Stromal cell of bone marrow (primary cell): ENCODE results near the gene RETSAT.
"Not testable (repeated sequence)": the region's sequence is repeated elsewhere in the genome, so short reads cannot be mapped to it uniquely, and the experiment has no call there.

Source experiments
- DNase-seq: peaks from one replicate; pipeline ENCODE4 v3.0.0-alpha.2; 2012; ENCODE audit warnings: low read depth

The RETSAT gene

GRCh38 chr2:85378257-85378656 lies 23.9 kb upstream of the RETSAT start:
- no peak for DNase-seq

- no peak for DNase-seq
Measured at GRCh38 chr2:85377083-85377482, 22.8 kb upstream of the RETSAT start.

GRCh38 chr2:85376291-85377065 lies 22.1 kb upstream of the RETSAT start:
- no peak for DNase-seq

GRCh38 chr2:85371045-85371444 lies 16.7 kb upstream of the RETSAT start:
- DNase-seq: no peak

GRCh38 chr2:85369500-85369899 lies 15.2 kb upstream of the RETSAT start:
- DNase-seq: no peak

GRCh38 chr2:85368921-85369320 lies 14.6 kb upstream of the RETSAT start:
- DNase-seq: no peak

GRCh38 chr2:85367180-85367579 lies 12.9 kb upstream of the RETSAT start:
- no peak for DNase-seq

- not testable (repeated sequence) for DNase-seq
Measured at GRCh38 chr2:85362653-85363387, 8.5 kb upstream of the RETSAT start.

- DNase-seq: no peak
Measured at GRCh38 chr2:85357736-85358135, 3.4 kb upstream of the RETSAT start.

- no peak for DNase-seq
Measured at GRCh38 chr2:85356186-85356585, 1.9 kb upstream of the RETSAT start.

GRCh38 chr2:85355521-85355920 lies 1.2 kb upstream of the RETSAT start:
- no peak for DNase-seq

- no peak for DNase-seq
Measured at GRCh38 chr2:85355073-85355410, 714 bp upstream of the RETSAT start.

GRCh38 chr2:85353876-85354285 lies 447 bp downstream of the RETSAT start:
- DNase-seq: no peak

GRCh38 chr2:85347599-85347998 lies 6.7 kb downstream of the RETSAT start:
- DNase-seq: no peak

GRCh38 chr2:85344356-85344954 lies 9.9 kb downstream of the RETSAT start:
- no peak for DNase-seq

- not testable (repeated sequence) for DNase-seq
Measured at GRCh38 chr2:85343207-85343895, 11.0 kb downstream of the RETSAT start.

GRCh38 chr2:85342156-85342555 lies 12.2 kb downstream of the RETSAT start:
- no peak for DNase-seq

- DNase-seq: no peak
Measured at GRCh38 chr2:85341269-85342029, 12.9 kb downstream of the RETSAT start.

GRCh38 chr2:85340034-85340892 lies 14.1 kb downstream of the RETSAT start:
- no peak for DNase-seq

- no peak for DNase-seq
Measured at GRCh38 chr2:85334928-85335327, 19.4 kb downstream of the RETSAT start.

GRCh38 chr2:85333877-85334276 lies 20.5 kb downstream of the RETSAT start:
- not testable (repeated sequence) for DNase-seq
